Ecto neural progenitor cell (in vitro differentiated cells): ENCODE results near the gene MYO3B.

Source experiments
- DNase-seq: peaks from one replicate; pipeline ENCODE4 v3.0.0-alpha.2; 2018; ENCODE audit warnings: low spot score

MYO3B gene, protein sequence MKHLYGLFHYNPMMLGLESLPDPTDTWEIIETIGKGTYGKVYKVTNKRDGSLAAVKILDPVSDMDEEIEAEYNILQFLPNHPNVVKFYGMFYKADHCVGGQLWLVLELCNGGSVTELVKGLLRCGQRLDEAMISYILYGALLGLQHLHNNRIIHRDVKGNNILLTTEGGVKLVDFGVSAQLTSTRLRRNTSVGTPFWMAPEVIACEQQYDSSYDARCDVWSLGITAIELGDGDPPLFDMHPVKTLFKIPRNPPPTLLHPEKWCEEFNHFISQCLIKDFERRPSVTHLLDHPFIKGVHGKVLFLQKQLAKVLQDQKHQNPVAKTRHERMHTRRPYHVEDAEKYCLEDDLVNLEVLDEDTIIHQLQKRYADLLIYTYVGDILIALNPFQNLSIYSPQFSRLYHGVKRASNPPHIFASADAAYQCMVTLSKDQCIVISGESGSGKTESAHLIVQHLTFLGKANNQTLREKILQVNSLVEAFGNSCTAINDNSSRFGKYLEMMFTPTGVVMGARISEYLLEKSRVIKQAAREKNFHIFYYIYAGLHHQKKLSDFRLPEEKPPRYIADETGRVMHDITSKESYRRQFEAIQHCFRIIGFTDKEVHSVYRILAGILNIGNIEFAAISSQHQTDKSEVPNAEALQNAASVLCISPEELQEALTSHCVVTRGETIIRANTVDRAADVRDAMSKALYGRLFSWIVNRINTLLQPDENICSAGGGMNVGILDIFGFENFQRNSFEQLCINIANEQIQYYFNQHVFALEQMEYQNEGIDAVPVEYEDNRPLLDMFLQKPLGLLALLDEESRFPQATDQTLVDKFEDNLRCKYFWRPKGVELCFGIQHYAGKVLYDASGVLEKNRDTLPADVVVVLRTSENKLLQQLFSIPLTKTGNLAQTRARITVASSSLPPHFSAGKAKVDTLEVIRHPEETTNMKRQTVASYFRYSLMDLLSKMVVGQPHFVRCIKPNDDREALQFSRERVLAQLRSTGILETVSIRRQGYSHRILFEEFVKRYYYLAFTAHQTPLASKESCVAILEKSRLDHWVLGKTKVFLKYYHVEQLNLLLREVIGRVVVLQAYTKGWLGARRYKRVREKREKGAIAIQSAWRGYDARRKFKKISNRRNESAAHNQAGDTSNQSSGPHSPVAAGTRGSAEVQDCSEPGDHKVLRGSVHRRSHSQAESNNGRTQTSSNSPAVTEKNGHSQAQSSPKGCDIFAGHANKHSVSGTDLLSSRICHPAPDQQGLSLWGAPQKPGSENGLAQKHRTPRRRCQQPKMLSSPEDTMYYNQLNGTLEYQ (N-terminal part only)

DNA sequence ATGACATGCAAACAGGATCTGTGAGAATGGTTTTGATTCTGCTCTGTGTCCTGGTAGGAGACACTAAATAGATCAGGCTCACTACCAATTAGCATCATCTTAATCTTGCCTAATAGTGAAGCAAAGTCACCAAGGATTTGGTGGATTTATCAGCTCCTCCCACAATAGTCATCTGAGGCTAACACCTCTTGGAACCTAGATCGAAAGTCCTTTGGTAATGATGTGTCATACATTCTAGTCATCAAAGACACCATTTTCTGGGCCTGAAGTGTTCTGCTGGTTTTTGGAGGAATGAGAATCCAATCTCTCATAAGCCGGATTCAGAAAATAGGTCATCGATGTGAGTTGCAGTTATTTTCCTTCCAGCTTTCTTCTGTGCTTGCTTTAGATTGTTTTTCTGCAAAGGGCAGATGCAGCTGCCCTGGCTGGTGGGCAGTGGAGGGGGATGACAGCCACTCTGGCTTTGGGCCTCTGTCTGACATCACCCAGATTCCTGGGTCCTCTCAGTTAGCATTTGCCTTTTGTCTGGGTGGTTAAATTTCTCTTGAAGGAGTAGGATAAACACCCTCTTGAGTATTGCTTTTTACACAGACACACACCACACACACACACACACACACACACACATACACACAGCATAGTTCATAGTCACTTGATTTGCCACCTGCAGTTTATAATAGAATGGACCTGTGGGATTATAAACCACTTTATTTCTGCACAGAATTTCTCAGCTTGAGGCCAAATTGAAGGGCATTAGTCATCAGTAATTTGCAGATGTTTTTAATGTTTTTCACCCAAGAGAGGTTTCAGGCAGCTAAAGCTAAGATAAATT, at the start of gene MYO3B:
Gene MYO3B (plus strand): TSS at position 198 of the 832 bp plus-strand sequence. CDS start 141 bp downstream, at position 339.
- no peak for DNase-seq

DNA sequence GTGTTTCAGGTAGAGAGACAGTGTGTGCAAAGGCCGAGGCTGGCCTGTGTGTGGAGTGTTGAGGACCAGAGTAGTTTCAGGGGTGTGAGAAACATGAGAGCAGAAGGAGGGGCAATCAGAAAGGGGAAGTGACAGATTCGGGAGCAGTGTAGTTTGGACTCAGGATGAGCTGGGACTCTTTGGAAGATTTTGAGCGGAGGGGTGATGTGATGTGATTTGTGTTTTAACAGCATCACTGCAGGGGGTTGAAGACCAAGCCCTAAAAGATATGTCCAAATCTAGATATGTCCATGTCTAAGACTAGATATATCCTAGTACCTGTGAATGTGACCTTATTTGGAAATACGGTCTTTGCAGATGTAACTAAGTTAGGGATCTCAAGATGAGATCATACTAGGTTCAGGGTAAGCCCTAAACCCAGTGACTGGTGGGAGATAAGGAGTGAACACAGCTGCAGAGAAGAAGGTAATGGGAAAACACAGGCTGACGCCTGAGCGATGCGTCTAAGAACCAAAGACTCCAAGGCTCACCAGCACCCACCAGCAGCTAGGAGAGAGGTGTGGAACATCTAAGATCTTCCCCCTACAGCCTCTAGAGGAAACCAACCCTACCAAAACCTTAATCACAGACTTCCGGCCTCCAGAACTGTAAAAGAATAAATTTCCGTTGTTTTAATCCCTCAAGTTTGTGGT, 38.5 kb upstream of the MYO3B start:
- DNase-seq: no peak

DNA sequence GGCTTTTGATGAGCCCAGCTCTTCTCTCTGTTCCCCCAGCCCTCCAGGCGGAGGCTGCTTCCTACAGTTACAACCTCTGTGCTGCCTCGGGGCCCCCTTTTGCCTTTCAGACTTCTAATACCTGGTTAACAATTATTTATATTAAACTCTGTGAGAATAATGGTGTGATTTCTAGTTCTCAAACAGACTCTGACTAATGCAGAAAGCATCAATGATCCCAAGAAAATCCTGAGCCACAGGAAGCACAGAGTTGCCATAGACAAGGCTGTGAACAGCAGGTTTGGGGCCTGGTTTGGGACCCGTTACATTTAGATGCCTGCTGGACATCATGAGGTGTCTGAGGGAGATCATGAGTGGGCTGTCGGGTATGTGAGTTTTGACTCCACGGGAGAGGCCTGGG, 37.4 kb upstream of the MYO3B start:
- no peak for DNase-seq

DNA sequence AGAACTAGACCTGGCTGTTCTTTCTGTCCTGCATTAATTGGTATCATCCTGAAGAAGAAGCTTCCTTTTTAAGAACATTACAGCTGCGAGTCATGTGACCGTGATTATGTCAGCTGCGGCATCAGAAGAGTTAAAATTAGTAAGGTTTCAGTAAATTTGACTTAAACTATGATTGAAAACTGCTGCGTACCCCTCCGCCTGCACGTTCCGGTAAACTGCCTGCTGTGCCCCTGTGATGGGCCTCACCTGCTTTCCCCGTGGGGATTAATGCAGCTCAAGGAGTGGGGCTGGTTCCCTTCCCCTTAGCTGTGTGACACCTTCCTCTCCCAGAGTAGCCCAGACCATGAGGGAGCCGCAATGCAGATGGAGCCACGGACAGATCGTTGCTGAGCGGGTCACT, 36.1 kb upstream of the MYO3B start:
- no peak for DNase-seq

DNA sequence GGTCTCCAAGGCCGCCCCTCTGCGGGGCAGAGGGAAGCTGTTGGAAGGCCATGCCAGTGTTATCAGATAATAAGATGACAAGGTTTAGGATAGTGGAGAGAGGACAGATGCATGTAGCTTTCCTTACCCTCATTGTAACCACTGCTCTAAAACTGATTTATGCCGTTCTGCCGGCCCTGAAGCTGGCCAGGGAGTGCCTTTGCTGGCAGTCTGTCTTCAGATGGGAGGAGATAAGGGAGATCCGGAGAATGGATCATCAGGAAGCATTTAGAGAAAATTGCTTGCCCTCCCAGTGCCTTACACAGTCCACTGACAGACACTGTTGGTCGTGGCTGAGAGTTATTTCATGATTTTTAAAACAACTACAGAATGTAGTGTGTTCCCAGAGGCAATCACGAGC, 35.4 kb upstream of the MYO3B start:
- DNase-seq: no peak

DNA sequence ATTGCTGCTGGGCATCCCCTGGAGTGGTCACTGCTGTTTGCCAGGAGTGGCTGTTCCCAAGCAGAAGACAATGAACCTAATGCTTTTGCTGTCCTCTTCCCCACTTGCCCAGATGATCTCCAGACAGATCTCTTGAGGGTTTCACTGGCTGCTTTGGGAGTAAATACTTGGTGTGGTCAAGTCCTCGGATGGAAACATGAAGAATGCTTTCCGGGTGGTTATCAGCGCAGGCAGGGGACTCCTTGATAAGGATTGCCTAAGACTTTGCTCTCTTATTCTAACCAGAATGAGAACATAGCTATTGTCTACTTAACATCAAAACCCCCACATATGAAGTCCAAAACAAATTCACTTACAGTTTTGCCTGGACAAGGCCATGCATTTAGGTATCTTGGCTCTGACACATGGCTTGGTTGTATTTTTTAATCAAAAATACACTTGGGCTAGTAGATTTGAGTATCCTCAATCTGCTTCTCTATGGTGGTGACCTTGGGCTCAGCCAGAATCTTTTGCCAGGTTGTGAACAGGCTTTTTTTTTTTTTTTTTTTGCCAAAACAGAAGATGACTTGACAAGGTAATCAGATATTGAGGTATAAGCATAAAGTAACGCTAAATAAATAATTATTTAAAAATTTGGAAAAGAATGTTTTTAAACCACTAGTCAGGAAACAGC, 34.8 kb upstream of the MYO3B start:
- no peak for DNase-seq

DNA sequence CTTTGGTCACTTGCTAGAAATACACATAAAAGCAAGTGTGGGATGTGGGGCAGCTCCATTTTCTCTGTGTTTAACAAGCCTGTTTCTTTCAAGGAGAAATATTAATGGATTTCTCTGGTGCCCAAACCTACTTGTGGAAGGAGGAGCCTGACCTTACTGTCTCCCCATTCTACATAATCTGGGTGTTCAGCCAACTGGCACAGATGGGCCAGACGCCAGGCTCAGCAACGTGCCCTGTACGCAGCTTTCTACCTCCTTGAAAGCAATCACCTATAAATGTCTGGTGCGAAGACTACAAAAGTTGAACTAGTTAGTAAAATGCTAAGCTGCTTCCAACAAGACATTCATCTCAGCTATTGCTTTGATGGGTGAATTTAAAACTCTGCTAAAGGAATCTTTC, 33.2 kb upstream of the MYO3B start:
- no peak for DNase-seq

DNA sequence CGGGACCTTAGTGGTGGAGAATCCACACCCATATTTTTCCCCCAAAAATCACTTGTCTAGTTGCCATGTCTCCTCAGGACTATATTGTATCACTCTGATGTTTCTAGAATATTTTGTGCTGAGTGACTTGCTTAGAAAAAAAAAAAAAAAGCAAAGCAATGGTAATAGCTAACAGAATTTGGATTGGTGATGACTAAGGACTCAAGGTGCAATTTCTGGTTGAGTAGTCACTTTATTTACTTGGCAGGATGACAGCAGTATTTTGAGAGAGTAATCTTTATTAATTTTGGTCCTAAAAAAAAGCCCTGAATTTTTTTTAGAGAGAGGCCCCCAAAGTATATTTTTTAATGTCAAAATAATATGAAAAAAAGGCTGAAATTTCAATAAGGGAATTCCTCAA, 32.8 kb upstream of the MYO3B start:
- no peak for DNase-seq

DNA sequence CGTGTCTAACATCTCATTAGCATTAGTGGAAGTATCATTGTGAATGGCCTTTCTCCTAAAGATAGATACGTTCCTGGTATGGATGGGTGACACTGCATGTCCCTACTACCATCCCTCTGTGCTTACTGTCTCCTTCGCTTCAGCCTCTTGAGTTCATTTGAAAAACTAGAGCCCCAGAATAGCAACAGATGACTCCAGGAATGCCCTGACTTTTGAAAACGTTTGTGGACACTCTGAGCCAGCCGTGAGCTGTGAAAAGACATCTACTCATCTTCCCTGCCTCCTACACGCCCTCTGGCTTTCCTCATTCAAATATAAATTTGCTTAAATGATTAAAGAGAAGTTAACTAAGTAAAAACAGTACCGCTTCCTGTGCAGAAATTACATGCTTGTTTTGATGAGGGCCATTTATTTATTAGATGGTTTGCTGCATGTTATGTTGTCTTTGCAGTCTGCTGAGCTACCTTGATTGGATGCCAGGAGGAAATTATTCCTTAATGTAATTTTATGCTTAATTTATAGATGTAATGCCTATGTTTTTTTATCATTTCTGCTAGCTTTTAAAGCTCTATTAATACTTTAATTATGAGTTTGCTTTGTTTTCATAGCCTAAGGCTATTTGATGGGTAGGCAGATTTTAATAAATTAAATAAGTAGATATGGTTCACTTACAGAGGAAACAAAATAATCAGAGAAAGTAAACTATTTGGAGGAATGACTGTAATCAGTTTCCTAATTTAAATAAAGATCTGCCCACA, 32.1 kb upstream of the MYO3B start:
- no peak for DNase-seq

DNA sequence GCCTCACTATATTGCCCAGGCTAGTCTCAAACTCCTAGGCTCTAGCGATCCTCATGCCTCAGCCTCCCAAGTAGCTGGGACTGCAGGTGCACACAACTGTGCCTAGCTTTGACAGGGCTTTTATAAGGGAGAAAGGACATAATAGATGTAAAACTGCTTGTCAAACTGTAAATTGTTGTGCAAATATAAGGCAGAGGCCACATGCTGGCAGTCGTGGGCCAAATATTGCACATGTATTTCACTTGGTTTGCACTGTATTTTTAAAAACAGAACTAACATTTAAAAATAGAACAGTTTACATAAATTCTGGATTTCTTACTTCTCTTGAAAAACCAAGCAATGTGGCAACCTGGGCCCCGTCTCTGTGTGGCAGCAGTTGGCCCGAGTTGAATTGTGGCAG, 31.2 kb upstream of the MYO3B start:
- no peak for DNase-seq

DNA sequence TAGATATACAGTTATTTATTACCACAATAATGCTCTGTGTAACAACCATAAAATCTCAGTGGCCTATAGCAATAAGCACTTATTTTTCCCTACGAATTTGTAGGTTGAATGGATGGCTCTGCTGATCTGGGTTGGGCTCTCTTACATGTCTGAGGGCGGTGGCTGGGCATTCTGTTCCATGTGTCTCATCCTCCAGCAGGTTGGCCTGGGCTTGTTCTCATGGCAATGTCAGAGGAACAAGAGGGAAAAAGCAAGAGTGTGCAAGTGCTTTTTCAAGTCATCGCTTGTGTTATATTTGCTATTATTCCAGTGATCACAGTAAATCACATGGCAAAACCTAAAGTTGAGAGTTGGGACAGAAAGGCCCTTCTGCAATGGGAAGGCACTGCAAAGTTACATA, 30.4 kb upstream of the MYO3B start:
- no peak for DNase-seq

DNA sequence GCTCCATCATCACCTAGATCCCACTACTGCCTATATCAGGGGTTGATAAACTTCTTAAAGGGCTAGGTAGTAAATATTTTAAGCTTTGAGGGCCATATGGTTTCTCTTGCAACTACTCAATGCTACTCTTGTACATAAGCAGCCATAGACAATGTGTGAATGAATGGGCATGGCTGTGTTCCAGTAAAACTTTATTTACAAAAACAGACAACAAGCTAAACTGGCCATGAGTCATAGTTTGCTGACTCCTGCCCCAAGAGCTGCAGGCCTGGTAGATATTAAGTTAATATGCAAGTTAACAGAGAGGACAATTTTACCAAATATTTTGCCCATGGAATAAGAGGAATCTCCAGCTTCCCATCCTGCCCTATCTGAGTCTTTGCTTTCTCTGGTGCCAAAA, 29.8 kb upstream of the MYO3B start:
- DNase-seq: no peak

DNA sequence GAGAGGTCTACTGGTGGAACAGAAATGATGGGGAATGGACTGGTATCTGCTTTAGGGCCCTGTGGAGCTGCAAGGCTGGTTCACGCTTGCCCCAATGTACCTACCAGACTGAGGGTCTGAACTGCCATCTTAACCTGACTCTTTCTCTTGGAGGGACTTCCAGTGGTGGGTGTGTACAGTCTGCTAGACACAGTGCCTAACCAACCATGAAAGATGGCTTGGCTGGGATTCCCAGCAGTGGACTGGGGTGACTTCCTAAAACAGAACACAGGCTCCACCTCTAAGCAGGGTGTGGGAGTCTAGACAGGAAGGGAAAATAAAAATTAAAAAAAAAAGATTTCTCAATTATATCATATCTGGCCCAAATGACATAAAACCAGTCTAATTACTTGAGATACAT, 25.5 kb upstream of the MYO3B start:
- no peak for DNase-seq

DNA sequence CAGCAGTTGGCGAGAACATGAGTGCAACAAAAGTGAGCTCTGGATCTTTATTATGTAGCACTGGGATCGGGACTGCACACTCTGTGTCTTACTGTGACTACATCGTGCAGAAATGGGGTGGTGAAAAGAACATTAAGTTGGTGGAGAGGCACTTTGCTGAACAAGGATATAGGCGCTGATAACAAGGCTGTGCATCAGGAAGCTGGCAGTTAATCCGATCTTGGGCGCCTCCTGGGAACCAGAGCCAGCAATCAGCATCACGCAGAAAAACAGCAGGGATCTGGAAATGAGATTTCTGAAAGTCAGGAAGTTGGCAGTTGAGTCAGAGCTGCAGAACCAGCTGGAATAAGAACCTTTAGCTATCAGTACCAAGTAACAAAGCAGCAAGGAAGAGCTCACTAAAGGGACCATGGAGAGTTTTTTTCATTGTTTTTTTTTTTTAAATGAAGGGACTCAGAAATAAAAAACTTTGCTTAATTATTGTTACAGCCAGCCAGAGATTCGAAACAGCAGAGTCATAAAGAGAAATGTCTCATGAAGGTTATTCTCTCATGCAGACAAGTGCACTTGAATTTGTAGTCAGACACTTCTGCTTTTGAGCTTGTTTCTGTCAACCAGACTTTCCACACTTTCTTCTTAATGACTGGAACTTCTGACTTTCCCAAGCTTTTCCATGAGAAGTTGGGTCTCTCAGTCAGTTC, 22.8 kb upstream of the MYO3B start:
- DNase-seq: no peak

DNA sequence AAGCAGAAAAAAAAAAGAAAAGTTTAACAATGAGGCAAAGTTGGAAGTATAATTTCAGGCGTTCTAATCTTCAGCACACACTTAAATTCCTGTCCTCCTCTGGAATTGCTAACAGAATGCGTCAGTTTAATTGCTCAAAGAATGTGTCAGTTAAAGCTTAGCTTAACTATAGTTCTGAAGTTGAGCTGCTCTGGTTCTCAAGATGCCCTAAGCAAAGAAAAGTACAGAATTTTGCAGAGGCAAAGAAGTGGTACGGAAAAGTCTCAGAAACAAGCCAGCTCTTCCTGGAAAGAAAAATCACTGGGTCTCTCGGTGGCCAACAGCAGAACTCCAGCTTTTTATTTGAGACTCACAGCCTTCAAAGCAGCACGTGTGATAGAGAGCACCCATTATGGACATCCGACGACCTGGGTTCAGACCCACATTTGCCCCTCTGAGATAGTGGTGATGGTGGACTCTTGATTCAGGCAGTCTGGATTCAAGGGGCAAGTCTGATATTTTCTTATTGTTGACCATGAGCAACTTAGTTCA, 22.2 kb upstream of the MYO3B start:
- DNase-seq: no peak

DNA sequence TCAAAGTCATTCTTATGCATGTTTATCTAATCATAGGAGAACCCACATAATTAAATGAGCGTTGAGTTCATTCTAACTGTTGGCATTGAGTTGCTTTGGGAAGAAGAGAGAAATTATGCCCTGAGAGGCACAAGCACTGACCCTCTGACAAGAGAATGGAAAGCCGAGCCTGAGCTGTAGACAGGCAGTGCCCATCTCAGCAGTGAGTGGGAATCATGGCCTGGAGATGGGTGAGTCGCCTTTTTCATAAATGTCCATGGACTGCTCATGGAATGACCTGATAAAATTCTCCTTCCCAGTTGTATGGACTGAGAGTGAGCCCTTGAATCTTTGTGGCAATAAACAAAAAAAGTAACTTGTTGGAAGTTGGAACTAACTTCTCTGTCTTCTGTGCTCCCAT, 21.4 kb upstream of the MYO3B start:
- no peak for DNase-seq

DNA sequence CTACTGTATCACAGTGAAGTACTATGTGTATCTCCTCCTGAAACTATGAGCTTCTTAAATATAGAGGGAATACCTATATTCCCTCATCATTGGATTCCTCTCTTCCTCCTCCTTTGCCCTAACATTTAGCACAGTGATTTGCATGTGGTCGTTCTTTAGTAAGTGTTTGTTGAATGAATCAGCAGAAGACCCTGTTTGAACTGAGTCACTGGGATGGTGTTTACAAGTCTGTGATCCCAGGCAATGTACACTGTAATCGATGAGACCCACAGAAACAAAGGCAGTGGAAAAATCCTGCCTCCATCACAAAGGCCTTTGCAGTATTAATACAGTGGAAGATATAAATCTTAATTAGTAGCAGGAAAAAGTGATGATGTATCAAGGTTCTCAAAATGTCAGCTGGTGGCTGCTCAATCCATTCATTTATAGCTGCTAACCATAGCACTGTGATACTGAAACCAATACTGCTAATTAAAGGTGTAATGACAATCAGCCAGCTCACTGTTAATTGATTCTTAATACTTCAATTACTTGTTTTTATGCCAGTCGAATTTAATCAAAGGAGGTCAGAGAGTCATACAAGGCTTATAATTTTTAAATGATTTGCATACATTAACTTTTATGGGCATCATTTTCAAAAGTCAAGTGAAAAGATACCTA, 20.8 kb upstream of the MYO3B start:
- no peak for DNase-seq

DNA sequence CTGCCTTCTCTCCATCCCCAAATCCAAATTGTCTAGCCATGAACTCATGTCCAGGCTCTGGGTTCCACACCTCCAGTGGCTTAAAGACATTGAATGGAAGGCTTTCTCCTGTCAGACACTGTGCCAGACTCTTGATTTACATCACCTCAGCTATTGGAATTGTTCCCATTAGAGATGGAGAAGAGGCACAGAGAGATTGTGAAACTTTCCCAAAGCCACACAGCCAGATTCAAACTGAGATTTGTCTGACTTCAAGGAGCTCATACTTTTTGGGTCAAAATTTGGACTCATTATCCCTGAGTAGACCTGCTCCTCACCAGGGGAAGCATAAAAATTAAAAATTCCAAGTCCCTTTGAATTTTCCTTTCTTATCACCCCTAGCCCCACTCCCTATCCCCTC, 18.9 kb upstream of the MYO3B start:
- DNase-seq: no peak
